Measurements from ENCODE around the gene GRM3.

Gene GRM3

DNA sequence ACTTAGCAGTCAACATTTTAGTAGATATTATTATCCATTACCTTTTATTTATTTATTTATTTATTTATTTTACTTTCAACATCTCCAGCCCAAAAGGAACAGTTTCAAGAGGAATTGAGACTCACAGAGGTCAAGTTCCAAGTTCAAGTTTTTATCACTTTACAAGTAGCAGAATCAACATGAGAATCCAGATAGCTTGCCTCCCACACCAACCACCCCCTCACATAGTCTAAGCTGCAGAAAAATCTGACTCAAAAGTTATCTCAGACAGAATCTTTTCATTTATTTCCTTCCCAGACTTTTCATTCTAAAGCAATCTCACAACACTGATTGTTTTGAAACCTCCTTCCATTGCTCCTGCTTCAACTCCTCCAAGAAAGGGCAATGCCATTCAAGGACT lies 129.6 kb downstream of the GRM3 start:
- POLR2A ChIA-PET = no interaction called here

DNA sequence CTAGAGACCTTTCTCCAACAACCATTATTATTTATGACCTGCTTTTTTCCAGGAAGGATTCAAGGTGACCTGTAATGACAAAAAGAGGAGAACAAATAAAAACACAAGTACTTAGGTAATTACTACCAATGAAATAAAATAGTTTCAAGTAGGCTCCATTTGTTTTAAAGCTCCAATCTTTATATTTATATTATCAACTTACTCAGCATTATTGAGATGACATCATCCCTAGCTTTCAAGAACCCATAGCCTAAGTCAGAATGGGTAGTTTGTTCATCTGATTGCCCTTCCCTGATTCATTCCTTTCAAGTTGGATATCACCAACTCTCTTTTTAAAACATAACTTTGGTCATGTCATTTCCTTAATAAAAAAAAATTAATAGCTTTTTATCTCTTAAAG lies 131.5 kb downstream of the GRM3 start:
- ChIA-PET POLR2A (no interaction called here), CTCF (no interaction called here)
- no peak overlapping the region for H3K4me3 ChIP-seq (ENCODE audit: low read depth, low read length)
- TF ChIP-seq, protein P1, sequence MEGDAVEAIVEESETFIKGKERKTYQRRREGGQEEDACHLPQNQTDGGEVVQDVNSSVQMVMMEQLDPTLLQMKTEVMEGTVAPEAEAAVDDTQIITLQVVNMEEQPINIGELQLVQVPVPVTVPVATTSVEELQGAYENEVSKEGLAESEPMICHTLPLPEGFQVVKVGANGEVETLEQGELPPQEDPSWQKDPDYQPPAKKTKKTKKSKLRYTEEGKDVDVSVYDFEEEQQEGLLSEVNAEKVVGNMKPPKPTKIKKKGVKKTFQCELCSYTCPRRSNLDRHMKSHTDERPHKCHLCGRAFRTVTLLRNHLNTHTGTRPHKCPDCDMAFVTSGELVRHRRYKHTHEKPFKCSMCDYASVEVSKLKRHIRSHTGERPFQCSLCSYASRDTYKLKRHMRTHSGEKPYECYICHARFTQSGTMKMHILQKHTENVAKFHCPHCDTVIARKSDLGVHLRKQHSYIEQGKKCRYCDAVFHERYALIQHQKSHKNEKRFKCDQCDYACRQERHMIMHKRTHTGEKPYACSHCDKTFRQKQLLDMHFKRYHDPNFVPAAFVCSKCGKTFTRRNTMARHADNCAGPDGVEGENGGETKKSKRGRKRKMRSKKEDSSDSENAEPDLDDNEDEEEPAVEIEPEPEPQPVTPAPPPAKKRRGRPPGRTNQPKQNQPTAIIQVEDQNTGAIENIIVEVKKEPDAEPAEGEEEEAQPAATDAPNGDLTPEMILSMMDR (IDR thresholded peaks at IDR 0.05; ENCODE audit: insufficient read depth, low read length, missing control alignments) = no peak
- no peak for DNase-seq (ENCODE audit: low read depth, low spot score)

More for the DNA sequence above, 129.6 kb downstream of the GRM3 start:
- TF ChIP-seq, protein P1 (IDR thresholded peaks at IDR 0.05; ENCODE audit: insufficient read depth, low read length, missing control alignments) = no peak
- H3K4me3 ChIP-seq (ENCODE audit: low read depth, low read length) = no peak overlapping the region
- CTCF ChIA-PET = no interaction called here
- DNase-seq (ENCODE audit: low read depth, low spot score) = no peak

DNA sequence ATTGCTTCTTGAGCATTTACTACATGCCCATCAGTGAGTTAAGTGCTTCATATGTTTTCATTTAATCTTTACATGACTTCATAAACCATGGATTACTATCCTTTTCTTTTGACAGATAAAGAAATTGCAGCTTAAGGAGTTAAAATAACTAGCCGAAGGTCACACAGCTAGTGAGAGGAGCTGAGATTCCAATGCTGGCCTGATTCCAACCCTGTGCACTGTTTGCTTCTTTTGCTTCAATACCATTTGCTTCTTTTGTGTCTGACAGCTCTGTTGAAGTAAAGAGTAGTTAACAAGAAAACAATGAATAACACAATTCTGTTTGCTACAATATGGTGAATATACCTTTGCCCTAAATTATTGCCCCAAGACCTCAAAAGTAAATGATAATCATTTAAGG lies 132.4 kb downstream of the GRM3 start:
- no peak overlapping the region for H3K4me3 ChIP-seq (ENCODE audit: low read depth, low read length)
- POLR2A ChIA-PET = no interaction called here
- no peak for DNase-seq (ENCODE audit: low read depth, low spot score)
- TF ChIP-seq, protein P1 (IDR thresholded peaks at IDR 0.05; ENCODE audit: insufficient read depth, low read length, missing control alignments) = no peak
- CTCF ChIA-PET = no interaction called here

DNA sequence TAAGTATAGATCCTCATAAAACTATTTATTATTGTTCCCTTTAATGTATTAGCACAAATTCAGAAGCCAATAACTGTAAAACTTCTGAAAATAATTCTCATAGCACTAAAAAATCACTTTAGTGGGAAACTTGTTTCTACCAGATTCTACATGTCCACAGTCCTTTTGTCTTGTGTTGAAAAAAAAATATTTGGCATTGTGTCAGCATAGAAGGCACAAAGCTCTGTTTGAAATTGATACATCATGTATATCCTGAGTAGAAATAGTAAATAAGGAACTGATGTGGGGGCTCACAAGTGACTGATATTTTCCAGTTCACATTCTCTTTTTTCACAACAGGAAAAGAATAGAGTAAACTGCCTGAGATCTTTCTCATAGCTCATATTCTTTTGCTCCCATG lies 134.6 kb downstream of the GRM3 start:
- POLR2A ChIA-PET = no interaction called here
- H3K4me3 ChIP-seq (ENCODE audit: low read depth, low read length) = no peak overlapping the region
- CTCF ChIA-PET = no interaction called here
- TF ChIP-seq, protein P1 (IDR thresholded peaks at IDR 0.05; ENCODE audit: insufficient read depth, low read length, missing control alignments) = no peak
- no peak for DNase-seq (ENCODE audit: low read depth, low spot score)

DNA sequence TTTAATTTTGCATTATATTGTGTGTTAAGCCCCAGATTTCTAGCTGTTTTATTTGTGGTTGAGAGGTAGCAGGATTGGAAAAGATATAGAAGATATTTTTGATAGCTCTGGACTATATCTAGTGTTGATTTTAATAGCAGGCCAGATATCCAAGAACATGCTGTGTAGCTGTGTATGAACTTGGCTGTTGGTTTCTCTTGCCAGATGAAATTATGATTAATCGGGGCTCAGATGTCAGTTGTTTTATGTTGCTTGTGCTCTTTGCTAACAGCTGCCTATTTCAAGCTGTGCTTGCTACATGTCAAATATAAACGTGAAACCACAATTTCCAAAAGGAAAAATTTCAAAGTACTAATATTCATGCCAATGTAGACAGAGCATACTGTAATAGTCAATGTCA lies 141.1 kb downstream of the GRM3 start:
- ChIA-PET POLR2A (no interaction called here), CTCF (no interaction called here)
- no peak for DNase-seq (ENCODE audit: low read depth, low spot score)
- TF ChIP-seq, protein P1 (IDR thresholded peaks at IDR 0.05; ENCODE audit: insufficient read depth, low read length, missing control alignments) = no peak
- H3K4me3 ChIP-seq (ENCODE audit: low read depth, low read length) = no peak overlapping the region

DNA sequence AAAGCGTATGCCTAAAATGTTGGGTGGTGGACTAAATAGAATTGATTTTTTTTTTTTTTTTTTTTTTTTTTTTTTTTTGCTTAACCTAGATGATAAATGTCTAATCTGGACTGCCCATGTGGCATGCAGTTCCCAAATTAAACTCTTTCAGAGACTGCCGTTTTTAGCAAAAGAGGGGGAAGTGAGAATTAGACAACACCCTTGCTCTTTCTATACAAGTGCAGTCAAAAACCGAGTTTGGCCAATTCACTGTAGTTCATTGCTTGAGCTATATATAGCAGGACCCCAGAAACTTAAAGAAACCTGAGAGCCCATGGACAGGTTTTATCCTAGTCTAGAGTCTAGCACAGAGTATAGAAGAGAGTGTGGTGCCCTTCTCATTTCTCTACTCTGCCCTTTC lies 141.9 kb downstream of the GRM3 start:
- POLR2A ChIA-PET = no interaction called here
- CTCF ChIA-PET = no interaction called here
- TF ChIP-seq, protein P1 (IDR thresholded peaks at IDR 0.05; ENCODE audit: insufficient read depth, low read length, missing control alignments) = no peak
- no peak overlapping the region for H3K4me3 ChIP-seq (ENCODE audit: low read depth, low read length)
- no peak for DNase-seq (ENCODE audit: low read depth, low spot score)
